Suprapubic skin (tissue), 4 donors: ENCODE measurements around the gene NCBP3.
"Not testable (repeated sequence)": the region's sequence is repeated elsewhere in the genome, so short reads cannot be mapped to it uniquely, and the experiment has no call there.

ENCODE experiments used
- CTCF ChIP-seq, 2 donors: fragments of 200-600 bp in 1 of 2; fragments of 450-650 bp in 1 of 2; sonication (generic) in 1 of 2; IDR thresholded peaks; one replicate each; pipeline ENCODE4 v1.5.1; 2016 to 2019; ENCODE audit warnings: antibody characterized with exemption in 2 of 2, mild to moderate bottlenecking in 1 of 2, moderate library complexity in 1 of 2
- EP300 ChIP-seq: sonication (generic); formaldehyde crosslinking; IDR thresholded peaks from one replicate; pipeline ENCODE4 v1.6.1; 2017; ENCODE audit warnings: antibody characterized with exemption
- POLR2A ChIP-seq, 2 donors: fragments of 450-650 bp; IDR thresholded peaks; one replicate each; pipeline ENCODE4 v1.6.1; 2017; ENCODE audit warnings: antibody characterized with exemption in 2 of 2, mild to moderate bottlenecking in 2 of 2, moderate library complexity in 2 of 2
- POLR2AphosphoS5 ChIP-seq, 3 donors: sonication (generic); formaldehyde crosslinking; IDR thresholded peaks; one replicate each; pipeline ENCODE4 v1.6.1; 2017; ENCODE audit warnings: antibody characterized with exemption in 3 of 3

GRCh38 chr17:3793258-3793657 is 52.8 kb downstream of the NCBP3 start:
- not testable (repeated sequence) for TF ChIP-seq POLR2A (IDR thresholded peaks at IDR 0.05); EP300; CTCF (IDR thresholded peaks at IDR 0.05); POLR2AphosphoS5 (IDR thresholded peaks at IDR 0.05)
